ENCODE results near the gene MEX3C. TPM values are rescaled to one million over a fixed set of nuclear protein-coding genes. Genes with fewer than 3 reads are reported as not detected.

The MEX3C gene
- total RNA-seq, 2 experiments from 2014 or later: 41.9 to 43.4 TPM

GRCh38 chr18:51153659-51154371, 43.7 kb downstream of the MEX3C start:
- peak; percentile 87 for DNase-seq (ENCODE audit: low spot score)
- no peaks in the 10 kb centered on the region for H3K9me3 ChIP-seq (ENCODE audit: low read length)
- no TSS peak for BruUV-seq (replicated peaks)
- peaks cover 62% of the 10 kb centered on the region for H3K4me1 ChIP-seq (ENCODE audit: insufficient read depth, low read length, poor library complexity, severe bottlenecking)
- no peak for TF ChIP-seq CTCF (conservative IDR thresholded peaks at IDR 0.05; ENCODE audit: low read length)
- no peak for TF ChIP-seq EZH2phosphoT487 (IDR thresholded peaks at IDR 0.05; ENCODE audit: borderline replicate concordance, low read depth, low read length)
- POLR2A ChIA-PET: interaction anchor here (0.6 to 6.6 kb wide), 4 partner anchors 9 to 102 kb away, joined by 3 to 50 read pairs (median 4); partner anchors contain the start of gene MEX3C
- CTCF ChIA-PET (ENCODE audit: unreplicated experiment): no interaction called here
- H3K4me2 ChIP-seq (ENCODE audit: low read length): peak overlapping the region; percentile 90
- peak overlapping the region; percentile 59 for H3K4me3 ChIP-seq (ENCODE audit: low read depth, low read length, poor library complexity, severe bottlenecking)
- H3K9me2 ChIP-seq (ENCODE audit: insufficient read depth, low read length): no peaks in the 10 kb centered on the region
- no peaks in the 10 kb centered on the region for H3K79me2 ChIP-seq (ENCODE audit: insufficient read depth, low read depth, low read length)
- H3K36me3 ChIP-seq (ENCODE audit: insufficient read depth, low read length): no peaks in the 10 kb centered on the region
- H4K20me1 ChIP-seq (ENCODE audit: insufficient read depth, low read length): no peaks in the 10 kb centered on the region
- H3K27ac ChIP-seq (ENCODE audit: low read depth, low read length, poor library complexity, severe bottlenecking): peak overlapping the region; percentile 100
- intact Hi-C loops (cut with micrococcal nuclease; ENCODE audit: unreplicated experiment): loop anchor here (1.0 to 5.0 kb wide), 3 partner anchors 41 to 148 kb away; no protein-coding TSS in a partner anchor
- peak overlapping the region; percentile 86; the same call in 1 of the 2 replicates for H2AFZ ChIP-seq (ENCODE audit: low read length)

GRCh38 chr18:51151568-51152511, 45.6 kb downstream of the MEX3C start:
- H3K4me1 ChIP-seq (ENCODE audit: insufficient read depth, low read length, poor library complexity, severe bottlenecking): peaks cover 54% of the 10 kb centered on the region
- H2AFZ ChIP-seq (ENCODE audit: low read length): peak overlapping the region; percentile 94; the same call in 1 of the 2 replicates
- peak overlapping the region; percentile 90 for H3K4me2 ChIP-seq (ENCODE audit: low read length)
- H3K27ac ChIP-seq (ENCODE audit: low read depth, low read length, poor library complexity, severe bottlenecking): peak overlapping the region; percentile 100
- intact Hi-C loops (cut with micrococcal nuclease; ENCODE audit: unreplicated experiment): loop anchor here (5.0 kb wide), 2 partner anchors 100 to 150 kb away; no protein-coding TSS in a partner anchor
- DNase-seq (ENCODE audit: low spot score): peak; percentile 65
- ChIA-PET CTCF (ENCODE audit: unreplicated experiment) (no interaction called here), POLR2A (interaction anchor here (6.6 kb wide), 1 partner anchor 42 kb away, joined by 50 read pairs; the partner anchor contains the start of gene MEX3C)
- H3K9me3 ChIP-seq (ENCODE audit: low read length): no peaks in the 10 kb centered on the region
- H3K36me3 ChIP-seq (ENCODE audit: insufficient read depth, low read length): no peaks in the 10 kb centered on the region
- no peaks in the 10 kb centered on the region for H3K79me2 ChIP-seq (ENCODE audit: insufficient read depth, low read depth, low read length)
- peak overlapping the region; percentile 41 for H3K4me3 ChIP-seq (ENCODE audit: low read depth, low read length, poor library complexity, severe bottlenecking)
- no peaks in the 10 kb centered on the region for H4K20me1 ChIP-seq (ENCODE audit: insufficient read depth, low read length)
- no TSS peak for BruUV-seq (replicated peaks)
- H3K9me2 ChIP-seq (ENCODE audit: insufficient read depth, low read length): no peaks in the 10 kb centered on the region
- peak; percentile 57 for TF ChIP-seq CTCF (conservative IDR thresholded peaks at IDR 0.05; ENCODE audit: low read length)
- TF ChIP-seq EZH2phosphoT487 (IDR thresholded peaks at IDR 0.05; ENCODE audit: borderline replicate concordance, low read depth, low read length): no peak
